Forelimb muscle (tissue), 1 donor: ENCODE results near the gene SIL1. TPM values are rescaled to one million over a fixed set of nuclear protein-coding genes. Genes with fewer than 3 reads are reported as not detected.
"Not testable (repeated sequence)": the region's sequence is repeated elsewhere in the genome, so short reads cannot be mapped to it uniquely, and the experiment has no call there.

Experiments
- DNase-seq: peaks from one replicate; pipeline ENCODE4 v3.0.0-alpha.2; 2013; ENCODE audit warnings: low read depth
- polyA plus RNA-seq: library from polyadenylated mRNA; unstranded; fragments of 120-200 nt; gene quantifications from one replicate; pipeline ENCODE4 v1.2.1, GENCODE V29; 2013; ENCODE audit not compliant: insufficient read length

Gene SIL1
- polyA plus RNA-seq, 1 donor = 23.9 TPM

DNA sequence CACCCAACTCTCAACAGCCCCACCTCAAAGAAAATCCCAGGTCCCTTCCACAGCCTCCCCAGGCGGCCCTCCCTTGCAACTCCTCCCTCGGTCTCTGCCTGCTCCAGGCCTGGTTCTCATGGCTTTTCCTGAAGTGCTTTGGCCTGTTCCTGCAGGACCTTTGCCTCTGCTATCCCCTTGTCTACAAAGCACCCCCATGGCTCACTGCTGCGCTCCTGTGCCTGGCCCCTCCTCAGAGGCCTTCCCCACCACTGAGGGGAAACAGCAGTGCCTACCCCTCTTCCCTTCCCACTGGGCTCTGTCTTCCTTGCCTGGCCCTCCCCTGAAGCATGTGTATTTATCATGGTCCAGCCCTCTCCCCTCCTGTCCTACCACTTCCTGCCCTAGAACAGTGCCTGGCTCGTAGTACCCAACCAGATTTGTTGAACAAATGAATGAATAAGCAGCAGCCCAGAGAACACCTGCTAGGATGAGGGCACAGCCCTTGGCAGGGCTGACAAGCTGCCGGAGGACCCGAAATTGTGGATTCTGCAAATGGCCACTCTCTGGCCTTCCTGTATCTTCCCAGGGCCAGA is 254.5 kb downstream of the SIL1 start:
- DNase-seq = no peak

DNA sequence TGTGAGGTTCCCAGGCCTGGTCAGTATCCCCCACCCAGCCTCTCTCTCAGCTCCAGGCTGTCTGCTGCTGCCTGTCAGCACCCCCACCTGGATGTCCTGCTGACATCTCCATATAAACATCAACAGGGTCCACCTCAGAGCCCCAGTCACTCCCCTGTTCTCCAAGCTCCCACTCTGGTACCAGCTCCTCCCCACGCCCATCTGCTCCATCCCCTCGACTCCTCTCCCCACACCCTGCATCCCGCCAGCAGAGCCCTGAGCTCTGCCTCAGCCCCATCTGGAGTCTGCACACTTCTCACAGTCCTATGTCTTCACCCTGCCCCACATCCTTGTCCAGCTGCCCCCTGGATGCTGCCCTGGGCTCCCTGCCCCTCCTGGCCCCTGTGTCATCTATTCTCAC is 255.3 kb downstream of the SIL1 start:
- no peak for DNase-seq

DNA sequence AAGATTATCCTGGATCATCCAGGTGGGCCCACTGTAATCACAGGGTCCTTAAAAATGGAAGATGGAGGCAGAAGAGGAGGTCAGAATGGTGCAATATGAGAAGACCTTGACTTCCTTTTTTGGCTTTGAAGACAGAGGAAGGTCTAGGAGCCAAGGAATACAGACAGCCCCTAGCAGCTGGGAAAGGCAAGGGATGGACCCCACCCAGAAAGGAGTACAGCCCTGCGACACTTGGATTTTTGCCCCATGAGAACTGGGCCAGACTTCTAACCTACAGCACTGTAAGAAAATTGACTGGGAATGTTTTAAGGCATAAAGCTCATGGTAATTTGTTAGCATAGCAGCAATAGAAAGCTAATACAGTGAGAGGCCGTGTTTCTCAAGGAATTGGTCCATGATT is 256.1 kb downstream of the SIL1 start:
- DNase-seq = no peak

DNA sequence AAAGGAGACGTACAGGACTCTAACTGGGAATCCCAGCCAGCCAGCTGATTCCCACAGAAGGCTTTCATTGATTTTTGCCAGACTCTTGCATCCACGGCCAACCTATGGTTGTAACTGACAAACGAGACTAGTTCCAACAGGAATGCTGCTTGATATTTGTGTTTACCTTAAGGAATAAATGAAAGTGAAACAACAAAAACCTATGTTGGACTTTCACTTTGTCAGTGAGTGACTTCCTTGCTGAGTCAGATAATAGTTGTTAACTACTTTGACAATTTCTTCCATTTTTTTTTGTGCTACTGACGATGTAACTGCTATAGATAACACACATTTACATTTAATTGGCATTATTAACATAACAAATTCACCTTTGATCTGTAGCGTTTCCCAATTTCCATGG is 259.6 kb downstream of the SIL1 start:
- DNase-seq = no peak

GRCh38 chr5:138937392-138938387 is 260.5 kb downstream of the SIL1 start:
- no peak for DNase-seq

- no peak for DNase-seq
These were observed 261.2 kb downstream of the SIL1 start for GRCh38 chr5:138936968-138937345.

DNA sequence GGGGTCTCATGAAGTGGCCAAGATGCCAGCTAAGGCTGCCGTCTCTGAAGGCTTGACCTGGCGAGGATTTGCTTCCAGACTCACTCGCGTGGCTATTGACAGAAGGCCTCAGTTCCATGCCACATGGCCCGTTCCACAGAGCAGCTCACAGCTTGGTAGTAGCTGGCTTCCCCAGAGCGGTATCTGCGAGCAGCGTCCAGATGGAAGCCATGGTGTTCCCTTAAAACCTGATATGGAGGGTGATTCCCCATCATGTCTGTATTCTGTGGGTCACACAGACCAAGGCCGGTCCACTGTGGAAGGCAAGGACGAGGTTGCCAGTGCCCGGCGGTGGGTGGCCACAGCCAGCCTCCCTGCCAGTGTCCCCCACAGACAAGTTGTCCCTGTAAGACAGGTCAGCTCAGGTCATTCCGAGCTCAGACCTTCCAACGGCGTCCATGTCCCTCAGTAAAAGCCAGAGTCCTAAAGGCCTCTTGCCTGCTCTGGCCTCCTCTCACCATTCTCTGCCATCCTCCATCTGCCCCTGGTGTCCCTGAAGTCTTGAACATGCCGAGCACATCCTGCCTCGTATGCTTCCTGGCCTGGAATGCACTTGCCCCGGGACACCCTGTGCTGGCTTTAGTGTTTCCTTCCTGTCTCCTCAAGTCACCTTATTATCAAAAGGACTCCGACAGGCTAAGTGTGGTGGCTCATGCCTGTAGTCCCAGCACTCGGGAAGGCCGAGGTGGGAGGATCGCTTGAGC is 261.8 kb downstream of the SIL1 start:
- no peak for DNase-seq

DNA sequence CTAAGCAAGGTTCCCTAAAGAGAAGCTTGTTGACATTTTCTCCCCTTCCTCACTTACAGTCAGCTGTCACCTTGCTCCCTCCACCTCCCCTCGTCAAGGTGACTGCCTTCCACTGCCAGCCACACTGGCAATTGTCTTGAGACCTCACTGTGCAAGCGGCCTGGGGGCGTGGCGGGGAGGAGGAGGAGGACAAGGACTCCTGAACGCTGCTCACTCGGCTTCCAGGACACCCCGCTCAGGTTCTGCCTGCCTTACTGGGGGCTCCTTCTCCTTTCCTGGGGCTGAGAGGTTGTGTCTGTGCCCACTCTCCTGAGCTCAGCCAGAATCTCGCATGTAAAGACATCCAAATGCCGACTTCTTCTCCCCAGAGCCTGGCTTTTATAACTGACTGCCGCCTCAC is 262.7 kb downstream of the SIL1 start:
- no peak for DNase-seq

DNA sequence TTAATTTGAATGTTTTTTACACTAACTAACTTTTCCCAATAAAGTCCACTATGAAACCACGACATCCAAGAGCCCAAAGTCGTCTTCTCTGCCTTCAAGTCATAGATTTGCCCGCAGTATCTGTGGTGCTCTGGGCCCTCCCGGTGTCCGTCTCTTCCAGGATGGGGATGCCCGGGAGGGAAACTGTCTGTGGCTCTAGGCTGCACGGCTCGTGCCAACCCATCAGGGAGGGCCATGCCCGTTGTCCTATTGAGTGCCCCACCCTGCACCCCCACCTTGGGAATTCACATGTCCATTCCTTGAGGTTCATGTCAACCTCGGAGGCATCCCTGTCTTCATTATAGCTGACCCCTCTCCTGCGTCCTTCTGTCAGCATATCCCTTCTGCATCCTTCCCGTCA is 263.2 kb downstream of the SIL1 start:
- DNase-seq = no peak

GRCh38 chr5:138933522-138934290 is 264.5 kb downstream of the SIL1 start:
- DNase-seq = no peak

- no peak for DNase-seq
These were observed 265.9 kb downstream of the SIL1 start for GRCh38 chr5:138932171-138932810.

DNA sequence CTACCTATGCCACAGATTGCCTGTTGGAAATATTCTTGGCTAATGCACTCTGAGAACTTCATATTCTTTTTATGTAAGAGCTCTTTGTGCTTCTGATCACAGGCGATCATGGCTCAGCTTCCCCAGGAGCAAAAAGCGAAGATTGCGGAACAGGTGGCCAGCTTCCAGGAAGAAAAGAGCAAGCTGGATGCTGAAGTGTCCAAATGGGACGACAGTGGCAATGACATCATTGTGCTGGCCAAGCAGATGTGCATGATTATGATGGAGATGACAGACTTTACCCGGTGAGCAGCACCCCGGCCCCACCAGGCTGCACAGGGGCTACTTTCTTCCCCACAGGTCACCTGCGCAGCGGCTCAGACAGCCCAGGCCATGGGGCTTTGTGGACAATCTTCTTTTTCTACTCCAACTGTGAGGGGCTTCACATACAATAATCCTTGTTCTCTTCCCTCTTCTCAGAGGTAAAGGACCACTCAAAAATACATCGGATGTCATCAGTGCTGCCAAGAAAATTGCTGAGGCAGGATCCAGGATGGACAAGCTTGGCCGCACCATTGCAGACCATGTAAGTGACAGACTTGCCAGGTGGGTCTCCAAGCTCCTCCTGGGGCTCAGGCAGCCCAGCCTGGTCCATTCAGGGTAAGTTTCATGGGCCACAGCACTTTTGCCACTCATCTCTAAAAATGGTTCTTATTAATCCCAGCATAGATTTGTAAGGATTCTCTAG is 267.6 kb downstream of the SIL1 start:
- DNase-seq = no peak

GRCh38 chr5:138929571-138929955 is 268.6 kb downstream of the SIL1 start:
- no peak for DNase-seq

DNA sequence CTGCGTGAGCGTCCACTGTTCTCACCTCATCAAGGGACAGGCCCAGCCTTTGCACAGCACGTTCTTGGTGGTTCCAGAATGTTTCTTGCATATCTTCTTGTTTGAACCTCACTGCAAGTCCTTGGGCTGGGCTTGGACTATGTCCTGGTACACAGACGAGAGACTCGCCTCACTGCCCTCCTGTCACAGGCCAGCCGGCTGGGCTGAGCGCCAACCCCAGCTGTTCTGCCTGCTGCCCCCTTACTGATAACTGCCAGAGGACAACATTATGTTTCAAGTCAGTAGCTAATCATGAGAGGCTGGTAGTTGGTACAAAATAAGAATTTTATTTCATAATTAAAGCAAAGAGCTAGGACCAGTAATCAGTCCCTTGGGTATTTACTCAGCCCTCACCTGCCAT is 270.2 kb downstream of the SIL1 start:
- no peak for DNase-seq

DNA sequence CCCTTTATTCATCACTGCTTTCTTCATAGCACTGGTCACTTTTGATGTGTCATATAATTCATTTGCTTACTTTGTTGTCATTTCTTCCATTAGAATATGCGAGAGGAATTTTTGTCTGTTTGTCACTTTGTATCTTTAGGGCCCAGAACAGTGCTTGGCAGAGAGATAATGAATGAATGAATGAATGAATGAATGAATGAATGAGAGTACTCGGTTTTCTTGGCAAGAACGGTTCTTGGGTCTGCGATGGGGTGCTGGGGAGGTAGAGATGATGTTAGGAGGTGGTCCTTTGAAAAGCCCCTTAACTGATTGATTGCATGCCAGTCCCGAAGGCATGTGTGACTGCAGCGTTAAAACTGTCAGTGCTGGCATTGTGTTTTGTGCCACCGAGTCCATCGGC is 270.6 kb downstream of the SIL1 start:
- DNase-seq = no peak

DNA sequence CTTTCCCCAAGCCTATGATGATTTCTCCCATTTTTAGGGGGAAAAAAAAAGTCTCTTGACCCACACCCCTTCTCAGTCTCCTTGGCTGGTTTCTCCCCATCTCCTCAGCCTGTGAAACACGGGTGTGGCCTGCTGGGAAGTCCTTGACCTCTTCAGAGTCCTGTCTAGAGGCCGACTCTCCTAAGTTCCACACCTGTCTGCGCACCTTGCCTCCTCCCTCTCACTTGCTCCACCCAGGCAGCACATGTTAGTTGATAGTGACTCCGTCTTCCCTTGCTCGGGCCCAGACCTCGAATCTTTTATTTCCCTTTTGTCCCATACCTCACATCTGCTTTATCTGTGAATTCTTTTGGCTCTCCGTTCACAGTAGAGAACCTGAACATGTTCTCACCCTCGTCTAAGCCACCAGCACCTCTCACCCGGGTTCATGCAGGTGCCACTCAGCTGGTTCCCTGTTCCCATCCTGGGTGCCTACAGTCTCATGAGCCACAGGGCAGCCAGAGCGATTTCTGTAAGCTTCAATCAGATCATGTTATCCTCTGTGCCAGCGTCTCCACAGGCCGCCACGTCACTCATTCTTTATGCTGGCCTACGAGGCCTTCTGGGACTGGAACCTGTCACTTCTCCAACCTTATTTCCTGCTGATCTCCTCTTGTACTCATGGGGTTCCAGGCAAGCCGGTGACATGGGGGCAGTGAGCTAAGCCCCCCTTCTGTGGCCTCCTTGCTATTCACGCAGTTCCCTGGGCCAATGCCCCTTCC is 271.3 kb downstream of the SIL1 start:
- no peak for DNase-seq

GRCh38 chr5:138926257-138926656 is 271.9 kb downstream of the SIL1 start:
- no peak for DNase-seq

DNA sequence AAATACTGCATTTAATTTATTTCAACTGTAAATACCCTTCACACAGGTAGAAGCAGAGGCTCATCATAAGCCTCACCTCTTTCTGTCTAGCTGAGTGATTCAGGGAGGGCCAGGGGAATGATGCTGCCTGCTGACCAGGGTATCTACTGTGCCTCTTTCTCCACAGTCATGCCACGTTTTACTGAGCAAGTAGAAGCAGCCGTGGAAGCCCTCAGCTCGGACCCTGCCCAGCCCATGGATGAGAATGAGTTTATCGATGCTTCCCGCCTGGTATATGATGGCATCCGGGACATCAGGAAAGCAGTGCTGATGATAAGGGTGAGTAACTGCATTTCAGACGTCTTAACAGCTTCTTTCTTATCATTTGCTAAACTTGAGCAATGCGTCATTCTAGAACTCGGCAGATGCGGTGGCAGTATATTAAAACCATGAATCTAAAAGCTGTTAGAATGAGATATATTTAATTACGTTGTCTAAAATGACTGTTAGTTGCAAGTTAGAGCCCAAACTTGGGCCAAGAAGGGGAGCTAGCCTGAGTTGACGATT is 273.0 kb downstream of the SIL1 start:
- no peak for DNase-seq

- no peak for DNase-seq
These were observed 275.7 kb downstream of the SIL1 start for GRCh38 chr5:138922494-138922893.

- DNase-seq = not testable (repeated sequence)
These were observed 276.8 kb downstream of the SIL1 start for GRCh38 chr5:138921362-138921761.
